AG09309 (cell line): Measurements from ENCODE around the gene RFX2.
A peak's percentile ranks its signal among the peaks of the same experiment; 100 is the strongest.

ENCODE experiments used
- DNase-seq: peaks from one replicate; pipeline ENCODE4 v3.0.0-alpha.2; 2010; ENCODE audit warnings: low read depth
- H3K4me3 ChIP-seq: 2 replicates; pipeline ENCODE4 v1.5.1; 2011; ENCODE audit warnings: mild to moderate bottlenecking, low read depth, low read length, moderate library complexity; ENCODE audit not compliant: control insufficient read depth
- CTCF ChIP-seq: IDR thresholded peaks from 2 replicates; pipeline ENCODE4 v1.5.1; 2011; ENCODE audit warnings: mild to moderate bottlenecking, low read depth, low read length, inconsistent platforms; ENCODE audit not compliant: insufficient read depth, control insufficient read depth; ENCODE audit errors: missing control alignments

Gene RFX2

GRCh38 chr19:6110360-6110977 is at the start of gene RFX2:
Gene RFX2 (minus strand): TSS chr19:6110500. CDS start chr19:6047496, 63,004 bp downstream.
- no peak for TF ChIP-seq CTCF
- H3K4me3 ChIP-seq = peak within 1 kb of the TSS; percentile 78
- DNase-seq = peak; percentile 93

- no peak for DNase-seq
- no peak for TF ChIP-seq CTCF
- H3K4me3 ChIP-seq = no peak overlapping the region
Observed at GRCh38 chr19:6156033-6156432, 45.7 kb upstream of the RFX2 start.

- no peak for TF ChIP-seq CTCF
- no peak for DNase-seq
- H3K4me3 ChIP-seq = no peak overlapping the region
Observed at GRCh38 chr19:6150289-6150688, 40.0 kb upstream of the RFX2 start.

- DNase-seq = no peak
Observed at GRCh38 chr19:6141217-6141616, 30.9 kb upstream of the RFX2 start.

GRCh38 chr19:6138511-6138910 is 28.2 kb upstream of the RFX2 start:
- no peak for DNase-seq
- no peak overlapping the region for H3K4me3 ChIP-seq
- no peak for TF ChIP-seq CTCF

More at GRCh38 chr19:6141217-6141616, 30.9 kb upstream of the RFX2 start:
- H3K4me3 ChIP-seq = no peak overlapping the region
- TF ChIP-seq CTCF = no peak

GRCh38 chr19:6138066-6138465 is 27.8 kb upstream of the RFX2 start:
- no peak for TF ChIP-seq CTCF
- no peak overlapping the region for H3K4me3 ChIP-seq
- DNase-seq = no peak
